GM23338 (cell line): ENCODE results near the gene VRK1. TPM values are rescaled to one million over a fixed set of nuclear protein-coding genes. Genes with fewer than 3 reads are reported as not detected.

Experiments used
- ATAC-seq: fragments of 200-7000 bp; cut with Tn5 transposase; 3 replicates; pipeline ENCODE4 v1.9.1; 2020
- DNase-seq: peaks from one replicate; pipeline ENCODE4 v3.0.0-alpha.2; 2015; ENCODE audit warnings: low spot score
- H2AFZ ChIP-seq: fragments of 200-600 bp; sonication (generic); 2 replicates; pipeline ENCODE4 v1.8.0; 2016; ENCODE audit warnings: antibody characterized with exemption, mild to moderate bottlenecking, moderate library complexity
- H3F3A ChIP-seq: fragments of 200-600 bp; sonication (generic); replicated peaks from 2 replicates; pipeline ENCODE4 v1.8.0; 2017; ENCODE audit warnings: antibody characterized with exemption, mixed run types, low read depth
- H3K27ac ChIP-seq: fragments of 200-600 bp; sonication (generic); 2 replicates; pipeline ENCODE4 v1.6.1; 2016; ENCODE audit warnings: low read depth
- H3K27me3 ChIP-seq: fragments of 200-600 bp; sonication (generic); 2 replicates; pipeline ENCODE4 v1.8.0; 2016; ENCODE audit warnings: mild to moderate bottlenecking, mixed run types, moderate library complexity; ENCODE audit not compliant: insufficient read depth
- H3K36me3 ChIP-seq: fragments of 200-600 bp; sonication (generic); 2 replicates; pipeline ENCODE4 v1.8.0; 2016; ENCODE audit warnings: mild to moderate bottlenecking; ENCODE audit not compliant: insufficient read depth
- H3K4me1 ChIP-seq: fragments of 200-600 bp; sonication (generic); 2 replicates; pipeline ENCODE4 v1.8.0; 2016; ENCODE audit warnings: mild to moderate bottlenecking, moderate library complexity; ENCODE audit not compliant: insufficient read depth
- H3K4me2 ChIP-seq: fragments of 200-600 bp; sonication (generic); 2 replicates; pipeline ENCODE4 v1.7.1; 2017; ENCODE audit warnings: mixed run types
- H3K4me3 ChIP-seq: fragments of 200-600 bp; sonication (generic); 2 replicates; pipeline ENCODE4 v1.6.1; 2016; ENCODE audit warnings: mixed run types
- H3K79me2 ChIP-seq: fragments of 200-600 bp; sonication (generic); replicated peaks from 2 replicates; pipeline ENCODE4 v1.8.0; 2017; ENCODE audit warnings: mild to moderate bottlenecking; ENCODE audit not compliant: insufficient read depth
- H3K9me2 ChIP-seq: fragments of 200-600 bp; sonication (generic); 2 replicates; pipeline ENCODE4 v1.8.0; 2017; ENCODE audit not compliant: insufficient read depth
- H4K20me1 ChIP-seq: fragments of 200-600 bp; sonication (generic); replicated peaks from 2 replicates; pipeline ENCODE4 v1.8.0; 2017; ENCODE audit warnings: mild to moderate bottlenecking; ENCODE audit not compliant: insufficient read depth
- H3K27ac Mint-ChIP-seq: 2 replicates; pipeline ENCODE4 v1.8.0; 2020; ENCODE audit warnings: inconsistent platforms, mild to moderate bottlenecking, moderate library complexity, mixed read lengths
- H3K27me3 Mint-ChIP-seq: 3 replicates; pipeline ENCODE4 v1.8.0; 2022; ENCODE audit warnings: low read depth, mild to moderate bottlenecking, moderate library complexity, mixed read lengths, inconsistent platforms; ENCODE audit not compliant: insufficient read depth, poor library complexity
- H3K36me3 Mint-ChIP-seq: 3 replicates; pipeline ENCODE4 v1.8.0; 2021; ENCODE audit warnings: low read depth, mild to moderate bottlenecking, inconsistent platforms, moderate library complexity, mixed read lengths
- H3K4me1 Mint-ChIP-seq: 3 replicates; pipeline ENCODE4 v1.8.0; 2020; ENCODE audit warnings: mild to moderate bottlenecking, inconsistent platforms, mixed read lengths
- H3K4me3 Mint-ChIP-seq: 3 replicates; pipeline ENCODE4 v1.8.0; 2021; ENCODE audit warnings: moderate library complexity, mild to moderate bottlenecking, inconsistent platforms, mixed read lengths
- H3K9me3 Mint-ChIP-seq: 3 replicates; pipeline ENCODE4 v1.8.0; 2020; ENCODE audit warnings: moderate library complexity, mild to moderate bottlenecking, inconsistent platforms, mixed read lengths
- CREB1 ChIP-seq: fragments of 250-450 bp; sonication (Bioruptor Pico); IDR thresholded peaks from 2 replicates; pipeline ENCODE4 v1.5.0; 2020; ENCODE audit warnings: low read depth, mild to moderate bottlenecking, moderate library complexity
- CTCF ChIP-seq, 2 experiments: fragments of 200-600 bp in 1 of 2; sonication (generic) in 1 of 2; conservative IDR thresholded peaks; 2 replicates each; pipeline versions ENCODE4 v1.5.1 to v1.6.1; 2016 to 2017; ENCODE audit warnings: antibody characterized with exemption in 2 of 2, low read depth in 2 of 2, mild to moderate bottlenecking in 2 of 2, moderate library complexity in 1 of 2
- ETS1 ChIP-seq: IDR thresholded peaks from 2 replicates; pipeline ENCODE4 v1.6.1; 2016; ENCODE audit warnings: antibody characterized with exemption
- EZH2 ChIP-seq: fragments of 200-600 bp; sonication (generic); IDR thresholded peaks from one replicate; pipeline ENCODE4 v1.8.0; 2017; ENCODE audit warnings: antibody characterized with exemption, mild to moderate bottlenecking, low read depth; ENCODE audit not compliant: unreplicated experiment
- EZH2phosphoT487 ChIP-seq: fragments of 200-600 bp; sonication (generic); IDR thresholded peaks from one replicate; pipeline ENCODE4 v1.8.1; 2018; ENCODE audit warnings: antibody characterized with exemption; ENCODE audit not compliant: unreplicated experiment
- JUNB ChIP-seq: IDR thresholded peaks from one replicate; pipeline ENCODE4 v1.6.1; 2016; ENCODE audit warnings: antibody characterized with exemption; ENCODE audit not compliant: unreplicated experiment
- NANOG ChIP-seq: IDR thresholded peaks from 2 replicates; pipeline ENCODE4 v1.6.1; 2016; ENCODE audit warnings: antibody characterized with exemption, borderline replicate concordance
- POLR2AphosphoS5 ChIP-seq: IDR thresholded peaks from 2 replicates; pipeline ENCODE4 v1.6.1; 2016; ENCODE audit warnings: antibody characterized with exemption, low read depth
- STAT1 ChIP-seq: IDR thresholded peaks from one replicate; pipeline ENCODE4 v1.6.1; 2016; ENCODE audit warnings: antibody characterized with exemption; ENCODE audit not compliant: unreplicated experiment
- ZNF114 ChIP-seq: fragments of 250-450 bp; sonication (Bioruptor Pico); IDR thresholded peaks from 2 replicates; pipeline ENCODE4 v1.5.0; 2020; ENCODE audit warnings: mild to moderate bottlenecking, moderate library complexity
- ZNF331 ChIP-seq: fragments of 250-450 bp; sonication (Bioruptor Pico); IDR thresholded peaks from 2 replicates; pipeline ENCODE4 v1.5.0; 2020; ENCODE audit warnings: low read depth, mild to moderate bottlenecking, moderate library complexity
- ZNF462 ChIP-seq: fragments of 250-450 bp; sonication (Bioruptor Pico); IDR thresholded peaks from 2 replicates; pipeline ENCODE4 v1.5.0; 2020; ENCODE audit warnings: mild to moderate bottlenecking, moderate library complexity
- polyA plus RNA-seq: library from polyadenylated mRNA; unstranded; fragments of >200 nt; fragmentation: Nextera tagmentation; extraction: Ambion mirVana; gene quantifications from 2 replicates; pipeline ENCODE4 v1.2.1, GENCODE V29; 2016
- total RNA-seq: library from RNA; depleted of rRNA; stranded (reverse); fragments of >200 nt; shearing (Covaris generic); gene quantifications from 2 replicates; pipeline ENCODE4 v1.2.3, GENCODE V29; 2014

VRK1 gene
- total and polyA plus RNA-seq, 2 experiments from 2014 or later, result 83.8 to 119 TPM

- TF ChIP-seq NANOG (no peak), POLR2AphosphoS5 (no peak), CREB1 (CRISPR knock-in tag) (no peak), ETS1 (no peak), EZH2phosphoT487 (no peak), CTCF (conservative IDR thresholded peaks at IDR 0.05; ENCODE audit: low read depth in 2 of 2) (no peak), ZNF114 (no peak), STAT1 (no peak), ZNF331 (CRISPR knock-in tag) (no peak), EZH2 (no peak), JUNB (no peak)
Observed at GRCh38 chr14:96811265-96811664, 14.1 kb downstream of the VRK1 start (continued).

- TF ChIP-seq ZNF462 (no peak), JUNB (no peak), NANOG (no peak)
- Histone ChIP-seq H3K4me1 (peaks cover 10% of the 10 kb centered on the region), H2AFZ (no peak overlapping the region), H4K20me1 (peaks cover 38% of the 10 kb centered on the region), H3K9me2 (no peaks in the 10 kb centered on the region), H3K36me3 (no peaks in the 10 kb centered on the region), H3K79me2 (peaks cover 99% of the 10 kb centered on the region), H3K27me3 (no peaks in the 10 kb centered on the region), H3K4me3 (no peak overlapping the region), H3F3A (no peaks in the 10 kb centered on the region), H3K4me2 (no peak overlapping the region), H3K27ac (no peak overlapping the region)
- peaks cover 21% of the 10 kb centered on the region for H3K4me1 Mint-ChIP-seq
- H3K4me3 Mint-ChIP-seq, result no peak overlapping the region
- ATAC-seq (no peak), DNase-seq (no peak)
- no peaks in the 10 kb centered on the region; the same call in 2 of the 3 replicates for H3K36me3 Mint-ChIP-seq
- no peak overlapping the region for H3K27ac Mint-ChIP-seq
- no peaks in the 10 kb centered on the region for H3K9me3 Mint-ChIP-seq
- no peaks in the 10 kb centered on the region for H3K27me3 Mint-ChIP-seq
Observed at GRCh38 chr14:96811985-96812667, 14.9 kb downstream of the VRK1 start.
